ENCODE measurements around the gene ACER3. TPM values are rescaled to one million over a fixed set of nuclear protein-coding genes. Genes with fewer than 3 reads are reported as not detected.
"Not testable (repeated sequence)": the region's sequence is repeated elsewhere in the genome, so short reads cannot be mapped to it uniquely, and the experiment has no call there.

Gene ACER3
- total RNA-seq, 4 donors from 2014 or later, result 20.5 to 30.6 (median 23.0) TPM

GRCh38 chr11:76822406-76822805 lies 38.3 kb upstream of the ACER3 start:
- DNase-seq (ENCODE audit: low spot score in 2 of 2), result no peak
- Histone ChIP-seq H3K4me1 (peaks cover 0 to 8% (median 0%) of the 10 kb centered on the region in 4 donors), H3K36me3 (no peaks in the 10 kb centered on the region), H3K9me3 (no peaks in the 10 kb centered on the region), H3K27me3 (no peaks in the 10 kb centered on the region), H3K4me3 (no peak overlapping the region), H3K27ac (no peak overlapping the region)
- no peak for TF ChIP-seq EP300 (IDR thresholded peaks at IDR 0.05)
- no peak for TF ChIP-seq POLR2A (IDR thresholded peaks at IDR 0.05)
- no peak for TF ChIP-seq CTCF (IDR thresholded peaks at IDR 0.05)
- 79 to 84% methylated on average over 1 of the region's 1 CpG for WGBS, 2 donors

GRCh38 chr11:76823481-76824028 lies 37.2 kb upstream of the ACER3 start:
- no peaks in the 10 kb centered on the region for H3K27me3 ChIP-seq
- no peak overlapping the region for H3K4me3 ChIP-seq
- 36 to 48% methylated on average over 9 of the region's 9 CpGs for WGBS, 2 donors
- H3K36me3 ChIP-seq, result no peaks in the 10 kb centered on the region
- TF ChIP-seq POLR2A (IDR thresholded peaks at IDR 0.05), result no peak
- TF ChIP-seq EP300 (IDR thresholded peaks at IDR 0.05), result peak in 1 of 2 donors; percentile 54
- no peaks in the 10 kb centered on the region for H3K9me3 ChIP-seq
- peaks cover 0 to 8% (median 0%) of the 10 kb centered on the region in 4 donors for H3K4me1 ChIP-seq
- H3K27ac ChIP-seq, result peak overlapping the region in 1 of 4 donors; percentile 64
- no peak for DNase-seq (ENCODE audit: low spot score in 2 of 2)

- DNase-seq (ENCODE audit: low spot score in 2 of 2), result no peak
- no peaks in the 10 kb centered on the region for H3K36me3 ChIP-seq
- peak in 1 of 2 donors; percentile 22 for TF ChIP-seq EP300 (IDR thresholded peaks at IDR 0.05)
- no peak for TF ChIP-seq POLR2A (IDR thresholded peaks at IDR 0.05)
- H3K27ac ChIP-seq, result peak overlapping the region in 2 of 4 donors; percentile 46 to 64
- H3K4me1 ChIP-seq, result peaks cover 0 to 8% (median 0%) of the 10 kb centered on the region in 4 donors
- 65 to 66% methylated on average over 9 of the region's 9 CpGs for WGBS, 2 donors
- H3K27me3 ChIP-seq, result no peaks in the 10 kb centered on the region
- no peak overlapping the region for H3K4me3 ChIP-seq
- H3K9me3 ChIP-seq, result no peaks in the 10 kb centered on the region
Observed at GRCh38 chr11:76824083-76824939, 36.4 kb upstream of the ACER3 start.

- Histone ChIP-seq H3K9me3 (no peaks in the 10 kb centered on the region), H3K36me3 (no peaks in the 10 kb centered on the region), H3K4me1 (peaks cover 0 to 8% (median 0%) of the 10 kb centered on the region in 4 donors), H3K27ac (peak overlapping the region in 3 of 4 donors; percentile 3 to 26 (median 17)), H3K27me3 (no peaks in the 10 kb centered on the region), H3K4me3 (no peak overlapping the region)
- TF ChIP-seq EP300 (IDR thresholded peaks at IDR 0.05) (no peak), POLR2A (IDR thresholded peaks at IDR 0.05) (no peak), CTCF (IDR thresholded peaks at IDR 0.05) (no peak)
- no peak for DNase-seq (ENCODE audit: low spot score in 2 of 2)
- WGBS, 2 donors, result 81 to 82% methylated on average over 5 of the region's 5 CpGs
Observed at GRCh38 chr11:76824980-76825725, 35.6 kb upstream of the ACER3 start.

- H3K9me3 ChIP-seq, result no peaks in the 10 kb centered on the region
- peak overlapping the region in 1 of 4 donors; percentile 3 for H3K27ac ChIP-seq
- TF ChIP-seq POLR2A (IDR thresholded peaks at IDR 0.05) (no peak), EP300 (IDR thresholded peaks at IDR 0.05) (no peak), CTCF (IDR thresholded peaks at IDR 0.05) (no peak)
- WGBS, 2 donors, result 86 to 89% methylated on average over 1 of the region's 1 CpG
- peaks cover 0 to 8% (median 0%) of the 10 kb centered on the region in 4 donors for H3K4me1 ChIP-seq
- DNase-seq (ENCODE audit: low spot score in 2 of 2), result no peak
- no peaks in the 10 kb centered on the region for H3K36me3 ChIP-seq
- no peaks in the 10 kb centered on the region for H3K27me3 ChIP-seq
- no peak overlapping the region for H3K4me3 ChIP-seq
Observed at GRCh38 chr11:76825726-76826396, 34.9 kb upstream of the ACER3 start.

GRCh38 chr11:76826508-76826907 lies 34.2 kb upstream of the ACER3 start:
- not testable (repeated sequence) for H3K27ac ChIP-seq; H3K4me3 ChIP-seq; H3K27me3 ChIP-seq; H3K9me3 ChIP-seq; DNase-seq (ENCODE audit: low spot score in 2 of 2); H3K36me3 ChIP-seq; H3K4me1 ChIP-seq
- 85% methylated on average over 3 of the region's 3 CpGs for WGBS, 2 donors

GRCh38 chr11:76827005-76827404 lies 33.7 kb upstream of the ACER3 start:
- H3K27me3 ChIP-seq, result not testable (repeated sequence)

More at GRCh38 chr11:76827005-76827404, 33.7 kb upstream of the ACER3 start:
- H3K4me3 ChIP-seq; H3K36me3 ChIP-seq; H3K9me3 ChIP-seq; DNase-seq (ENCODE audit: low spot score in 2 of 2); H3K4me1 ChIP-seq; H3K27ac ChIP-seq: not testable (repeated sequence)
